ENCODE results near the gene NFIA.

NFIA gene

GRCh38 chr1:61083807-61084440 lies 1.6 kb downstream of the NFIA start:
- no peak for DNase-seq (ENCODE audit: low read depth in 2 of 2)

GRCh38 chr1:61084491-61085031 lies 2.2 kb downstream of the NFIA start:
- no peak for DNase-seq (ENCODE audit: low read depth in 2 of 2)

- no peak for DNase-seq (ENCODE audit: low read depth in 2 of 2)
These were observed 3.0 kb downstream of the NFIA start for GRCh38 chr1:61085206-61085982.

GRCh38 chr1:61085983-61086644 lies 3.8 kb downstream of the NFIA start:
- DNase-seq (ENCODE audit: low read depth in 2 of 2) = no peak

GRCh38 chr1:61087571-61087970 lies 5.2 kb downstream of the NFIA start:
- no peak for DNase-seq (ENCODE audit: low read depth in 2 of 2)

- no peak for DNase-seq (ENCODE audit: low read depth in 2 of 2)
These were observed 6.0 kb downstream of the NFIA start for GRCh38 chr1:61088163-61088974.

- no peak for DNase-seq (ENCODE audit: low read depth in 2 of 2)
These were observed 7.0 kb downstream of the NFIA start for GRCh38 chr1:61089338-61089737.

- DNase-seq (ENCODE audit: low read depth in 2 of 2) = no peak
These were observed 7.4 kb downstream of the NFIA start for GRCh38 chr1:61089741-61090140.

GRCh38 chr1:61090546-61091202 lies 8.3 kb downstream of the NFIA start:
- DNase-seq (ENCODE audit: low read depth in 2 of 2) = no peak

- DNase-seq (ENCODE audit: low read depth in 2 of 2) = no peak
These were observed 9.1 kb downstream of the NFIA start for GRCh38 chr1:61091455-61091854.

GRCh38 chr1:61092642-61093041 lies 10.3 kb downstream of the NFIA start:
- no peak for DNase-seq (ENCODE audit: low read depth in 2 of 2)

- DNase-seq (ENCODE audit: low read depth in 2 of 2) = no peak
These were observed 11.3 kb downstream of the NFIA start for GRCh38 chr1:61093525-61094137.

GRCh38 chr1:61094677-61095469 lies 12.5 kb downstream of the NFIA start:
- DNase-seq (ENCODE audit: low read depth in 2 of 2) = no peak

- no peak for DNase-seq (ENCODE audit: low read depth in 2 of 2)
These were observed 13.1 kb downstream of the NFIA start for GRCh38 chr1:61095470-61095812.

- no peak for DNase-seq (ENCODE audit: low read depth in 2 of 2)
These were observed 15.0 kb downstream of the NFIA start for GRCh38 chr1:61097317-61097716.

- no peak for DNase-seq (ENCODE audit: low read depth in 2 of 2)
These were observed 15.4 kb downstream of the NFIA start for GRCh38 chr1:61097722-61098121.

- DNase-seq (ENCODE audit: low read depth in 2 of 2) = no peak
These were observed 16.0 kb downstream of the NFIA start for GRCh38 chr1:61098333-61098732.

- no peak for DNase-seq (ENCODE audit: low read depth in 2 of 2)
These were observed 16.6 kb downstream of the NFIA start for GRCh38 chr1:61098906-61099437.

- DNase-seq (ENCODE audit: low read depth in 2 of 2) = no peak
These were observed 18.2 kb downstream of the NFIA start for GRCh38 chr1:61100578-61100977.

GRCh38 chr1:61101536-61101935 lies 19.2 kb downstream of the NFIA start:
- no peak for DNase-seq (ENCODE audit: low read depth in 2 of 2)

Measured in stimulated activated CD4-positive, alpha-beta T cell treated with anti-CD3 and anti-CD28 coated beads, Interleukin-4, amount 100 ng/mL, for 48 hours (primary cell).